GM19035 (cell line): ENCODE results near the gene UMODL1.

Experiments used
- ATAC-seq: cut with Tn5 transposase; IDR thresholded peaks from one replicate; pipeline ENCODE4 v1.9.1; 2021; ENCODE audit not compliant: unreplicated experiment

The UMODL1 gene, protein sequence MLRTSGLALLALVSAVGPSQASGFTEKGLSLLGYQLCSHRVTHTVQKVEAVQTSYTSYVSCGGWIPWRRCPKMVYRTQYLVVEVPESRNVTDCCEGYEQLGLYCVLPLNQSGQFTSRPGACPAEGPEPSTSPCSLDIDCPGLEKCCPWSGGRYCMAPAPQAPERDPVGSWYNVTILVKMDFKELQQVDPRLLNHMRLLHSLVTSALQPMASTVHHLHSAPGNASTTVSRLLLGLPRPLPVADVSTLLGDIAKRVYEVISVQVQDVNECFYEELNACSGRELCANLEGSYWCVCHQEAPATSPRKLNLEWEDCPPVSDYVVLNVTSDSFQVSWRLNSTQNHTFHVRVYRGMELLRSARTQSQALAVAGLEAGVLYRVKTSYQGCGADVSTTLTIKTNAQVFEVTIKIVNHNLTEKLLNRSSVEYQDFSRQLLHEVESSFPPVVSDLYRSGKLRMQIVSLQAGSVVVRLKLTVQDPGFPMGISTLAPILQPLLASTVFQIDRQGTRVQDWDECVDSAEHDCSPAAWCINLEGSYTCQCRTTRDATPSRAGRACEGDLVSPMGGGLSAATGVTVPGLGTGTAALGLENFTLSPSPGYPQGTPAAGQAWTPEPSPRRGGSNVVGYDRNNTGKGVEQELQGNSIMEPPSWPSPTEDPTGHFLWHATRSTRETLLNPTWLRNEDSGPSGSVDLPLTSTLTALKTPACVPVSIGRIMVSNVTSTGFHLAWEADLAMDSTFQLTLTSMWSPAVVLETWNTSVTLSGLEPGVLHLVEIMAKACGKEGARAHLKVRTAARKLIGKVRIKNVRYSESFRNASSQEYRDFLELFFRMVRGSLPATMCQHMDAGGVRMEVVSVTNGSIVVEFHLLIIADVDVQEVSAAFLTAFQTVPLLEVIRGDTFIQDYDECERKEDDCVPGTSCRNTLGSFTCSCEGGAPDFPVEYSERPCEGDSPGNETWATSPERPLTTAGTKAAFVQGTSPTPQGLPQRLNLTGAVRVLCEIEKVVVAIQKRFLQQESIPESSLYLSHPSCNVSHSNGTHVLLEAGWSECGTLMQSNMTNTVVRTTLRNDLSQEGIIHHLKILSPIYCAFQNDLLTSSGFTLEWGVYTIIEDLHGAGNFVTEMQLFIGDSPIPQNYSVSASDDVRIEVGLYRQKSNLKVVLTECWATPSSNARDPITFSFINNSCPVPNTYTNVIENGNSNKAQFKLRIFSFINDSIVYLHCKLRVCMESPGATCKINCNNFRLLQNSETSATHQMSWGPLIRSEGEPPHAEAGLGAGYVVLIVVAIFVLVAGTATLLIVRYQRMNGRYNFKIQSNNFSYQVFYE

DNA sequence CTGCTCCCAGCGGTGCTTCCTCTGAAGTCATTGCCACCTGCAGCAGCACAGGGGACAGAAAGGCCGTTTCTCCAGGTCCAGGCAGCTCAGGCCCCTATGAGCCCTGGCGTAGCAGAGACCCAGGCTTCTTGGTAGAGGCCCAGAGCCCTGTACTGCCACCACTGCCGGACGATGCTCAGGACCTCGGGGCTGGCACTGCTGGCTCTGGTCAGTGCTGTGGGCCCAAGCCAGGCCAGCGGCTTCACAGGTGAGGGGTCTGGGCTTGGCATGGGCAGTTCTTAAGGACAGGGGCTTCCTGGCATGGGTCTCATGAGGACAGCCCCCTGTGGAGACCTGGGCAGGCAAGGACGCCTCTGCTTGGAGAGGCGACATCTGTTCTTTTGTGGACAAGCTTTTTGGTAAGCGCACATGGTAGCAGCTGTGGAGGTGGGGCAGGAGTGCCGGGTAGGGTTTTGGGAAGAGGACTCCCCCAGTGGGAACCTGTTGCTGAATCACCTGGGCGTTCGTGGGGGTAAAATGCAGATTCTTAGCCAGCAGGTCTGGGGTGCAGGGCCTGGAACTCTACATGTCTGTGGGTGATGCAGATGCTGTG is at the start of gene UMODL1:
Gene UMODL1 (plus strand): TSS at position 172 of the 592 bp plus-strand sequence. CDS start 0 bp downstream, at position 172.
- ATAC-seq, result no peak

DNA sequence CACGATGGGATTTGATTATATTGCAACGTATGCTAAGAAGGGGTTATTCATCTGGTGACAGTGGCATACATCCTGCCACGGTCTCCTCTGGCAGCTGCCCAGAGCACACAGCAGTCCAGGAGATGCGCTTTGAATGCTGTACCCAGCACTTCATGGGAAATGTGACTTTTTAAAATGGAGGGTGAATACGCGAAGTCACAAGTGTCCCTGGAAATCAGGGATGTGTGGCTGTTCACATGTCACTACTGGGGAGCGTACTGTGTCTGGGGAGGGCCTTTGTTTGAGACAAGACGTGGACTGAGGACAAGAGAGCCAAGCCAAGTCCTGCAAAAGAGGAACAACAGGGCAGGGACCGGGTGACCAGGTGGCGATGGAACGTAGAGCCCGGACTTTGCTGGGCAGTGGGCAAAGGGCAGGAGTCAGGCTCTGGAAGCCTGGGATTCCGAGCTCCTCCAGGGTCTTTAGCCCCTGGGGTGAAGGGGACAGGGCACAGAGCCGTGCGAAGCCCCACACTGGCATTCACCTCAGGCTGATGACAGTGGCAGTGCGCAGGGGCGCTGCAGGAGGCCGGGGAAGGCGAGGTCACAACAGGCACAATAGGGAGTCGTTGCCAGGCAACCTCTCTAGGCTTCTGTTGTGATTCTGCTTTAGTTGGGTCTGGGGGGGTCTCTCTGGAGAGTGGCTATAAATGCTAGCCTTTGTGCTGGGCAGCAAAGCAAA is 49.6 kb upstream of the UMODL1 start:
- no peak for ATAC-seq

DNA sequence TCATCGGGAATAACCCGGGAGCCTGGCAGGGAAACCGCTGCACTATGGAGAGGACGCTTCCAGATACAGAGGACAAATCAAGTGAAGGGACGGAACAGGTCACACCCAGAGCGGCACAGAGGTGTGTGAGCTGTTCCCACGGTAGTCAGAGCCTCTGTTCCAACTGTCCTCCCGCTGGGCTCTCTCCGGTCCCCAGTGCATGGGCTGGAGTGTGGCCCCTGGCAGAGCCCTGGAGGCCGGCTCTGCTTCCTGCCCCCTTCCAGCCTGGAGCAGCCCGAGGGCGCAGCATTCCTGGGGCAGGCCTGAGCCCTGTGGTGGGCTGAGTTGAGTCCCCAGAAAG is 49.1 kb upstream of the UMODL1 start:
- ATAC-seq, result no peak

DNA sequence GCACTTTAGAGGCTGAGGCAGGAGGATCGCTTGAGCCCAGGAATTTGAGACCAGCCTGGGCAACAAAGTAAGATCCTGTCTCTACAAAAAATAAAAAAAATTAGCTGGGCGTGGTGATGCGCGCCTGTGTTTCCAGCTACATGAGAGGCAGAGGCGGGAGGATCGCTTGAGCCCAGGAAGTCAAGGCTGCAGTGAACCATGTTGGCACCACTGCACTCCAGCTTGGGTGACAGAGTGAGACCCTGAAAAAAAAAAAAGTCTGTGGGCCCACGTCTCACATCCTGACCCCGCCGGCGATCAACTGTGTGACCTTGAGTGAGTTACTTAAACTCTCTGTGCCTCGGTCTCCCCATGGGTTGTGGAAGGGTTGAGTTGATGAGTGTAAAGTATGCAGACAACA is 48.2 kb upstream of the UMODL1 start:
- no peak for ATAC-seq

DNA sequence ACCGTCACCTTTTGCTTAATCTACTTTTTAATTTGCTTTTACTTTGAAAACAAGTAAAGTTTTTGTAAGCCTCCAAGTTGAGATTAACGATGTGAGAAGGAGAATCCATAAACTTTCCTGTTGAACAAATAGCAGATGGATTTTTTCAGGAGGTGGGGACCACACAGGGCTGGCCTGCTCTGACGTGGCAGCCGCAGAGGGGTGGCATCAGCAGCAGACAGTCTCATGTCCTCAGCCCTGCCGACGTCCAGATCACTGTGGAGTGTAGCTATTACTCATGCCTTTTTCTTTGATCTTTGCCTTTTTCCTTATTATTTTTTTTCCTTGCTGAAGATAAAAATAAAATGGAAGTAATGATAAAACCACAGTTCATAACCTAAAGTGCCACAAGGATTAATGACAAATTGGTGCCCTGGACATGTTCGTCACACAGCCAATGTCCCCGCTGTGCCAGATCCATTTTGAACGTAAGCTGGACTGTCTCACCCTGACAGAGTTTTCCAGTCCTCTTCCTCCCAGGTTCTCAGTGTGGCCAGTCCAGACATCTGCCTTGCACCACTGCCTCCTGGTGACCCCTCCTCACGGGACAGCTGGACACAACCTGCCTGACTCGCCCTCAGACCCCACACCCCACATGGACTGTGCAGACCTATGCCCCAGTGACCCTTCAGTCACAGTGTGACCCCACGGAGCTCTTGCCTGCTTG is 45.6 kb upstream of the UMODL1 start:
- ATAC-seq, result no peak

DNA sequence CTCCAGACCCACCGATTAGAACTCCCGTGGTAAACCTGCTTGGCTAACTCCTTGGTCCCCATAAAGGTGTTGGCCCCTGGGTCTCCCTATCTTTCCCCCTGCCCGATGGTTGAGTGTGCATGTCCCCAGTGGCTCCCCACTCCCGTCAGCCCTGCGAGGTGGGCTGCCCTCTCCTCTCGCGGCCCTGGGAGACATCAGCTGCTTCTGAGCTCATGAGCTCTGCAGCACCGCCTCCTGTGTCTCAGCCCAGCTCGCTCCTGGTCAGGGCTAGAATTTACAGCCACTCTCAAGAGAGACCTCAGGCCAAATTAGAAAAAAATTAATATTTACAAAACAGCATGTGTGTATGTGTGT is 45.1 kb upstream of the UMODL1 start:
- ATAC-seq, result no peak

DNA sequence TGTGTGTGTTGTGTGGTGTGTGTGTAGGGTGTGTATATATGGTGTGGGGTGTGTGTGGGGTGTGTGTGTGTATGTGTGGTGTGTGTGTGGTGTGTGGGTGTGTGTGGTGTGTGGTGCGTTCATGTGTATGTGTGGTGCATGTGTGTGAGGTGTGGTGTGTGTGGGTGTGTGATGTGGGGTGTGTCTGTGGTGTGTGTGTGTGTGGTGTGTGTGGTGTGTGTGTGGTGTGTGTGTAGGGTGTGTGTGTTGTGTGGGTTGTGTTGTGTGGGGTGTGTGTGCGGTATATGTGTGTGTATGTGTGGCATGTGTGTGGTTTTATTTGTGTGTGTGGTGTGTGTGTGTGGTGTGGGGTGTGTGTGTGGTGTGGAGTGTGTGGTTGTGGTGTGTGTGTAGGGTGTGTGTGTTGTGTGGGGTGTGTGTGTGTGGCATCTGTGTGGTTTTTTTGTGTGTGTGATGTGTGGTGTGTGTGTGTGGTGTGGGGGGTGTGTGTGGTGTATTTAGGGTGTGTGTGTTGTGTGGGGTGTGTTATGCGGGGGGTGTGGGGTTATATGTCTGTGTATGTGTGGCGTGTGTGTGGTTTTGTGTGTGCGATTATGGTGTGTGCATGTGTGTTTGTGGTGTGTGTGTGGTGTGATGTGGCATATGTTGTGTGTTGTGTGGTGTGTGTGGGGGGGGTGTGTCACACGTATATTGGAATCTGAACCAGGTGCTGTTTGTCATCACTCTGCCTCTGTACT is 43.9 kb upstream of the UMODL1 start:
- ATAC-seq, result no peak

DNA sequence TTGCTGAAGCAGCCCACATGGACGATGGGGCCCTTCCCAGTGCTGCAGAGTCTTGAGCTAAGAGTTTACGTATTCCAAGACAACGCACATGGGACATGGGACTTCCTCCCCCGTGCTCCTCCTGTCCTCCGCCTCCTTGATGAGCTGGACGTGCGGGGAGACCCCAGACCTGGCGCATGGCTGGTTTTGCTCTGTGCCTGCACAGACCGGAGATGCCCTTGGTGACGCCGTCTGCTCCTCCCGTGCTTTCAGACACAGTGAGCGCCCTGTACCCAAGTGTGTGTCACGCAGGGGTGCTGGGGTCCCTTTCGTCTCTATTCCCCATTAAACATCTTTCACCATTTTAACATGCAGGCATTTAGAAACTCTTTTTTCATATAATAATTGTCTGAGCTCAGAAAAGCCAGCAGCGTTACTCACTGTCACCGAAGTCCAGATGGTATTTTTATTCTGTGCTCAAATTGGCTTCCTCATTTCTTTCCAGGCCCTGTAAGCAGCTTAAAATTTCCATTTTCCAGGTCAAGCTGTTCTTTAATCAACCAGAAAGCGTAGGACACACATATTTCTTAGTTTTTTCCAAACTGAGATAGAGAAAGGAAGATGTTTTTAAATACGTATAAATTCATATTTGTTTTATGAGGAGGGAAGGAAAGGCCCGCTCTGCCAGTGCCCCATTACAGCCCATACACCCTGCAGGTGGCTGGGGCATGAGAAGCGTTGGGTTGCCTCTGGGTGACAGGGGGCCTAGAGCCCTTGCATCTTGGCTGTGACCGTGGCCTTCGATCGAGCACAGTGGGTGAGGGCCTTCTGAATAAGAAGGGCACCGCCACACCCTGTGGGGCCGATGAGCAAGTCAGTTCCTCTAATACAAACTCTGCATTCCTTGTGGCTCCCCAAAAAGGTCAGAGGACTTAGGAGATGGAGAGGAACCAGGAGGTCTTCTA is 43.0 kb upstream of the UMODL1 start:
- ATAC-seq, result no peak

DNA sequence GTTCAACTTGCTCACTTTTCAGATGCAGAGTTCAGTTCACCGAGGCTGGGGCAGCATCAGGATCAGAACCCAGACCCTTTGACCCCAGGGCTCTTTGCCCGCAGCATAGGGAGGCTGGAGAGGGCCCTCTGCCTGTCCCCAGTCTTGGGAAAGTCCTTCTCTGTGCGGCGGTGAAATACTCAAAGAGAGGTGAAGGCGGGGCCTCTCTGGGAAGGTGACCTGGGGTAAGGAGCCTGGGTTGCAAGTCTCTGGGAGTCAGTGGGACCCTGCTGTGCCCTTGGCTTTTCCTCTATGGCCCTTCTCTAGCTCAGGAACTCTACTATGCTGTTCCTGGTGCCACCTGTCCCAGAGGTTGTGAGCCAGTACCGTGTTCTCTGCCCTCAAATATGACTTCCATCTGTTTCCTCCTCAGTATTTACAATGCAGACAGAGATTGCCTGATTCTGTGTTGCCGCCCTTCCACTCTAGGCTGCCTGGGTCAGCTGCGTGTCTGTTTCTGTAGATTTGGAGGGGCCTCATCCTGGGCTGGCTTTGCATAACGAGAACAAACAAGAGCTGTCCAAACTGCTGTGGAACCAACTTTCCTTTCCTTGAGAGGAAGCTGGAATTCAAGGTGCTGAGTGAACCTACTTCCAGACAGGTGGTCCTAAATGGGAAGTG is 42.2 kb upstream of the UMODL1 start:
- no peak for ATAC-seq

DNA sequence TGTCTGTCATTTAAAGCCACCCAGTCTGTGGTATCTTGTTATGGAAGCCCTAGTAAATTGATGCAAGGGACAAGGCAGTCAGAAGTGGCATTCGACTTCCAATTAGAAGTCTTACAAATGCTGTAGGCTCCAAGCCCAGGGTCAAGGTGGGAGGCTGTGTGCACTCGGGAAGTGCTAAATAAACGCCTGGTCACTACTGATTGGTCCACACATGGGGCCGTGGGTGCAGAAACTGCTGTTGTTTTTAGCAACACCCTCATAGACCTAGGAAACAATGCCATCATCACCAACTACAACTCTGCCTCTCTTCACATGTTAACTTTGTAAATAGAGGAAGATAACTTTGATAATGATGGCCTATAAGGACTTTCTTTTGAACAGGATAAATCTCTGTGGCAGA is 40.8 kb upstream of the UMODL1 start:
- ATAC-seq, result no peak

DNA sequence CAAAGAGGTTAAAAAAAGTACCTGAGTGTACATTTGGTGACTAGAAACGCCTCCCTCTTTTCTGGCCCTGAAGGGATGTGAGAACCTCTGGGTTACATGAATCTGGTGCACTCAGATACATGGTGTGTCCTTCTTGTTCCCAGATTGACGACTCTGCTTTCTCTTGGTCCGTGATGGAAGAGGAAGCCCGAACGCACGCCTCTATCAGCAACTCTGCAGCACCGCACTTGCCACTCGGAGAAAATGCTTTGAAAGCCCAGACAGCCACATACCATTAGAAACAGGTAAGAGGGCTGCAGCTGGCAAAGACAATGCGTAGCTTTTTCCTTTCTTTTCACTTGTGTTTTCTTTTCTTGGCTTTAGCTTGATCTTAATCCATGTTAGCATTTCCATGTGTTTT is 39.9 kb upstream of the UMODL1 start:
- no peak for ATAC-seq

DNA sequence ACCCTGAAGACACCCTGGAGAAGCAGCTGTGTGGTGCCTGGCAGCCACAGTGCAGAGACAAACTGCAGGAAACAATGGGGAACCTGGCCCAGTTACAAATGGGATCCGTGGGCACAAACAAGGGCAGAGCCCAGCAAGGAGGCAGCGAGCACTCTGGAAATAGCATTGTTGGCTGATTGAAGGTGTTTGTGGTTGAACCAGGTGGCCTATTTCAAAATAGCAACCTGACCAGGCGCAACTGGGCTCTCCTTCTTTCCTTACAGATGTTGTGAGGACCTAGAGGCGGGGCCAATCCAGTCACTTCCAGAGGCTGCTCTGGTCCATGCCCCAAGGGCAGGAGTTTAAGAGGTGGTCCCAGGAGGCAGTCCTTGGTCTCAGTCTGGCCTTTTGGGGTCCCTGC is 39.3 kb upstream of the UMODL1 start:
- no peak for ATAC-seq

DNA sequence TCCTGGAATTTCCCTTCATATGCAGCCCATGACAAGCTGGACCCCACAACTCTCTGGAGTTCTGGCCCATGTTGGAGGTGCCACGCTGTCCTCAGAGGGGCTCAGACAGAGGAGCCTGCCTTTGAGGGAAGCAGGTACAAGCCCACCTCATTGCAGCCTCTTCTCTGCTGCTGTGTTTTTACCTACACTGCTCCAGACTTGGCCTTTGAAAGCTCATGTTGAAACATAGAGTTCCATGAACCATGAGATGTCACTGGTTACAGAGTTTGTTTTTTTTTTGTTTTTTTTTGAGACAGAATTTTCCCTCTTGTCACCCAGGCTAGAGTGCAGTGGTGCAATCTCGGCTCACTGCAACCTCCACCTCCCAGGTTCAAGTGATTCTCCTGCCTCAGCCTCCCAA is 38.9 kb upstream of the UMODL1 start:
- no peak for ATAC-seq

DNA sequence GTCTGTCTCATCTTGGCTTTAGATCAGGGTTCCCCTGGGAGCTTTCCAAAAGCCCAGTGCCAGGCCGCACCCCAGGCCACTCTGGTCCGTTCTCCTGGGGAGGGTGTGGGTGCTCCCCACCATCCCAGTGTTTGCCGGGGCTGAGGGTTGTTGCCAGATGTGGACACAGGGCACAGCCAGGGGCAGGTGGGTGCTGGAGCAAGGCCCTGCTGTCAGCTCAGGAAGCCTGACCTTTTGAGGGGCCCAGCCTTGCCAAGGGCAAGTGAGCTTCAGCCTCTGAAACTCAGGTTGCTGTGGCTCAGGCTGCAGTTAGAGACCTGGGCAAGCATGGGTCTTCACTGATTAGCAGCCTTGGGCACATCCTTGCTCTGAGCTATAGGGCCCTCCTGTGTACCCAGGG is 38.1 kb upstream of the UMODL1 start:
- ATAC-seq, result no peak

DNA sequence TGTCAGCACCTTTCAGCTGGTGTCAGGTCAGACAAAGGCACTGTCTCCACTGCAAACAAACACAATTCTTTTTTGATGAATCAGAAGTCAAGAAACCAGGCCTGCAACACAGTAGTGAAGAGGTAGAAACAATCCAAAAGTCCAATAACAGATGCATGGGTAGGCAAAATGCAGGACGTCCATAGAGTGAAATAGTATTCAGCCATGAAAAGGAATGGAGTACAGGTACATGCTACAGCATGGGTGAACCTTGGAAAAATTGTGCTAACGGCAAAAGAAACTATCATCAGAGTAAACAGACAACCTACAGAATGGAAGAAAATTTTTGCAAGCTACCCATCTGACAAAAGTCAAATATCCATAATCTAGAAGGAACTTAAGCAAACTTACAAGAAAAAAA is 34.8 kb upstream of the UMODL1 start:
- ATAC-seq, result no peak

DNA sequence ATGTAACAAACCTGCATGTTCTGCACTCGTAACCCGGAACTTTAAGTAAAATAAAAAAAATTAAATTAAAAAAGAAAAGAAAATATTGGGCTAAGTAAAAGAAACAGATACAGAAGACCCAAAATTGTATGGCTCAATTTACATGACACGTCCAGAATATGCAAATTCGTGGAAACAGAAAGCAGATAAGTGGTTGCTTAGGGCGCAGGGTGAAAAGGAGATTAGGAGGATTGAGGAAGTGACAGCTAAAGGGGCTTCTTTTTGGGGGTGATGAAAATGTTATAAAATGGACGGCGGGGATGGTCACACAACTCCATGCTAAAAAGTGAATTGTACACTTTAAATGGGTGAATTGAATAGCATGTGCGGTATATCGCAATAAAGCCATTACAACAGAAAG is 33.6 kb upstream of the UMODL1 start:
- ATAC-seq, result no peak

DNA sequence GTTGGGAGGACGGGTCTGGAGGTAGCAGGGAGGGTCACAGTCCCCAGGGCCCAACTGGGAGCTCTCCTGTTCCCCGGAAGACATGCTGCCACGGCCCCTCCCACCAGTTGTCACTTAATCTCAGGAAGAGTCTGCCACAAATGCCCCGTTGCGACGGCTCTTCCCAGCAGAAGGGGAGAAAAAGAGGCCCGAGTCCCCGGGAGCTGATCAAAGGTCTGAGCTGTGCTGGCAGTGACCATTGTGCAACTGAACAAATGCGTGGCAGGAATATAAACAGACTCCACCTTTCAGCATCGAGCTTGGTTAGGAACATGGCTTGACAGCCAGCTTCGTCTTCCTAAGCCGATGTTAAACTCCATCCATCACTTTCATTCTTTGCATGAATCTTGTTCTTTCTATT is 33.2 kb upstream of the UMODL1 start:
- ATAC-seq, result no peak

DNA sequence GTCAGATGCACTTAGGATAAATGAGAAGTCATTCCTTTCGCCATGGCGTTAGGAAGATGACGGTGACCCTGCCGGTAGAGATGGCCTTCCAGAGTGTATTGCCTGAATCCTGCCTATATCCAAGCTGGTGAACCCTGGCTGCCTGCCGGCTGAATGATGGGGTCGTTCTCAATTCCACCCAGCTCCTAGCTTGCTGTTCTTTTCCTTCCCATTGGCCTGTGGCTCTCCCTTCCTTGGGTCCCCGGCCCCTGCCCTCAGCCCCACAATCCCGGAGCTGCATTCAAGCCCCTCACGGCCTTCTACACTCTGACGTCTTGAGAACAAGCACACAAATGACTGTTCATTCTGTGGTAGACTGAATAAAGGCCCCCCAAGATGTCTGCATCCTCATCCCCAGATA is 32.7 kb upstream of the UMODL1 start:
- ATAC-seq, result no peak
